ENCODE results near the gene MACROD1. TPM values are rescaled to one million over a fixed set of nuclear protein-coding genes. Genes with fewer than 3 reads are reported as not detected.

Gene MACROD1
- total and polyA plus RNA-seq, 7 experiments from 2014 or later = 5.4 to 16.2 (median 9.7) TPM

GRCh38 chr11:64203421-64204079, 37.6 kb upstream of the MACROD1 start:
- no peak overlapping the region for H3K4me3 ChIP-seq (ENCODE audit: low read length)
- ChIA-PET POLR2A (interaction anchor here (0.8 to 11.2 kb wide), 9 partner anchors 17 to 329 kb away, joined by 3 to 220 read pairs (median 58); partner anchors contain the start of genes CATSPERZ, CCDC88B, ESRRA and FKBP2), CTCF (interaction anchor here (1.1 to 7.4 kb wide), 13 partner anchors 9 to 142 kb away, joined by 3 to 165 read pairs (median 16); partner anchors contain the start of genes BAD, CATSPERZ, ESRRA and NUDT22)
- H3K27ac ChIP-seq (ENCODE audit: low read depth, low read length) = no peak overlapping the region
- no peaks in the 10 kb centered on the region for H3K9me3 ChIP-seq (ENCODE audit: control insufficient read depth in 2 of 3, low read length in 3 of 3)
- Mint-ChIP-seq H3K27me3 (no peaks in the 10 kb centered on the region), H3K4me3 (no peak overlapping the region), H3K4me1 (peaks cover 19 to 43% (median 32%) of the 10 kb centered on the region in 7 donors), H3K36me3 (peaks cover 0 to 47% (median 15%) of the 10 kb centered on the region in 5 donors), H3K9me3 (no peaks in the 10 kb centered on the region), H3K27ac (peak overlapping the region in 2 of 9 donors; percentile 31 to 59)
- H3K27me3 ChIP-seq (ENCODE audit: control insufficient read depth in 2 of 2, insufficient read depth in 2 of 2, low read length in 2 of 2) = no peaks in the 10 kb centered on the region
- ATAC-seq = no peak
- H3K36me3 ChIP-seq (ENCODE audit: control insufficient read depth in 2 of 3, insufficient read depth in 3 of 3, low read length in 3 of 3) = peaks cover 0 to 63% (median 8%) of the 10 kb centered on the region in 3 experiments
- intact Hi-C loops (cut with micrococcal nuclease) = loop anchor here (1.0 to 2.0 kb wide), 8 partner anchors 17 to 449 kb away; partner anchors contain the start of genes DNAJC4 (in 1 of the 2), GPR137 (in 1 of the 2), NUDT22 (in 1 of the 2) and PLCB3 (in 1 of the 2)
- no peak for DNase-seq
- peaks cover 24 to 28% of the 10 kb centered on the region in 2 donors for H3K4me1 ChIP-seq (ENCODE audit: control insufficient read depth in 2 of 2, insufficient read depth in 2 of 2, low read length in 2 of 2)

DNA sequence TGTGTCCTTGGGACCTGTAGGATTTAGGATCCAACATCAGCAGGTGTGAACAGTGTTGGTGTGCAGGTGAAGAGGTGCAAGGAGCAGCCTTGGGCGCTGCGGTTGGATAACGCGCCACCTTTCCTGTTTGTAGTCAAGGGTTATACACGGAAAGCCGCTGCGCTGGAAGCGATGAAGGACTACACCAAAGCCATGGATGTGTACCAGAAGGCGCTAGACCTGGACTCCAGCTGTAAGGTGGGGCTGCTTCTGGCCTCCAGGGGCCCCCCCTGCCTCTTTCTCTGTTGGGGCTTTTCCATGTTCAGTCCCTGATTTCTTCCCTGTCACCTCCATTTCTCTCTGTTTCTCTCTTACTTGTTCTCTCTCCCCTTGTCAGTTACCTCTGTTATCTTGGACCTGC, 37.1 kb upstream of the MACROD1 start:
- ChIA-PET POLR2A (interaction anchor here (0.7 to 11.2 kb wide), 5 partner anchors 16 to 42 kb away, joined by 3 to 220 read pairs (median 4); partner anchors contain the start of genes FKBP2, NUDT22, STIP1 and TRPT1), CTCF (interaction anchor here (1.5 to 7.4 kb wide), 4 partner anchors 22 to 100 kb away, joined by 3 to 165 read pairs (median 66); partner anchors contain the start of genes CATSPERZ, ESRRA, NUDT22 and TRPT1)
- Mint-ChIP-seq H3K9me3 (no peaks in the 10 kb centered on the region), H3K27me3 (no peaks in the 10 kb centered on the region), H3K4me1 (peaks cover 15 to 39% (median 28%) of the 10 kb centered on the region in 7 donors), H3K36me3 (peaks cover 0 to 45% (median 15%) of the 10 kb centered on the region in 5 donors), H3K4me3 (no peak overlapping the region), H3K27ac (no peak overlapping the region)
- H3K27ac ChIP-seq (ENCODE audit: low read depth, low read length) = no peak overlapping the region
- no peaks in the 10 kb centered on the region for H3K27me3 ChIP-seq (ENCODE audit: control insufficient read depth in 2 of 2, insufficient read depth in 2 of 2, low read length in 2 of 2)
- no peaks in the 10 kb centered on the region for H3K9me3 ChIP-seq (ENCODE audit: control insufficient read depth in 2 of 3, low read length in 3 of 3)
- ATAC-seq (no peak), DNase-seq (no peak)
- H3K4me1 ChIP-seq (ENCODE audit: control insufficient read depth in 2 of 2, insufficient read depth in 2 of 2, low read length in 2 of 2) = peaks cover 18 to 23% of the 10 kb centered on the region in 2 donors
- intact Hi-C loops (cut with micrococcal nuclease) = no loop called here
- no peak overlapping the region for H3K4me3 ChIP-seq (ENCODE audit: low read length)
- peaks cover 0 to 67% (median 8%) of the 10 kb centered on the region in 3 experiments for H3K36me3 ChIP-seq (ENCODE audit: control insufficient read depth in 2 of 3, insufficient read depth in 3 of 3, low read length in 3 of 3)

DNA sequence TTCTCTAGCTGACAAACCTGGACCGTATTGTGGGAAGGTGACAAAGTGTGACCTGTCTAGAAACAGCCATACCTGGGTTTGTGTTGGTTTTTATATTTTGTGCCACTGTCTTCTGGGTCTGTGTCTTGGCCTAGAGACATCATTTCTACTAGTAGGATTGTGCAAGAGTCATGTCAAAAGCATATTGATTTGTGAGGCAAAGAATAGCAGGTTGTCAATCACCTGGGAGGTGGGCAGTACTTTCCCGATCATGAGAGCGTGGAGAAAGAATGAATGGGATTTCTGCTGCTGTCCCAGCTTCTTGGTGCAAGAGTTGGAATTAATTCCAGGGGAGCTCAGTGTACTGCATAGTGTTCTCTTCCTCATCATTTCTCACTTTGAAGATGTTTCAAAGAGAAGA, 35.6 kb upstream of the MACROD1 start:
- intact Hi-C loops (cut with micrococcal nuclease) = no loop called here
- Histone ChIP-seq H3K27ac (ENCODE audit: low read depth, low read length) (no peak overlapping the region), H3K4me3 (ENCODE audit: low read length) (no peak overlapping the region), H3K4me1 (ENCODE audit: control insufficient read depth in 2 of 2, insufficient read depth in 2 of 2, low read length in 2 of 2) (peaks cover 17 to 21% of the 10 kb centered on the region in 2 donors), H3K27me3 (ENCODE audit: control insufficient read depth in 2 of 2, insufficient read depth in 2 of 2, low read length in 2 of 2) (no peaks in the 10 kb centered on the region), H3K9me3 (ENCODE audit: control insufficient read depth in 2 of 3, low read length in 3 of 3) (no peaks in the 10 kb centered on the region), H3K36me3 (ENCODE audit: control insufficient read depth in 2 of 3, insufficient read depth in 3 of 3, low read length in 3 of 3) (peaks cover 9 to 73% (median 19%) of the 10 kb centered on the region in 3 experiments)
- DNase-seq = no peak
- ChIA-PET CTCF (interaction anchor here (0.7 to 2.1 kb wide), 3 partner anchors 12 to 67 kb away, joined by 3 to 5 read pairs (median 3); no protein-coding TSS in a partner anchor), POLR2A (interaction anchor here (1.0 to 1.2 kb wide), 3 partner anchors 48 to 102 kb away, joined by 3 to 7 read pairs (median 4); no protein-coding TSS in a partner anchor)
- Mint-ChIP-seq H3K9me3 (no peaks in the 10 kb centered on the region), H3K36me3 (peaks cover 5 to 45% (median 24%) of the 10 kb centered on the region in 5 donors), H3K27ac (peak overlapping the region in 2 of 9 donors; percentile 14 to 43), H3K4me3 (no peak overlapping the region), H3K4me1 (peaks cover 15 to 44% (median 23%) of the 10 kb centered on the region in 7 donors), H3K27me3 (no peaks in the 10 kb centered on the region)
- no peak for ATAC-seq

DNA sequence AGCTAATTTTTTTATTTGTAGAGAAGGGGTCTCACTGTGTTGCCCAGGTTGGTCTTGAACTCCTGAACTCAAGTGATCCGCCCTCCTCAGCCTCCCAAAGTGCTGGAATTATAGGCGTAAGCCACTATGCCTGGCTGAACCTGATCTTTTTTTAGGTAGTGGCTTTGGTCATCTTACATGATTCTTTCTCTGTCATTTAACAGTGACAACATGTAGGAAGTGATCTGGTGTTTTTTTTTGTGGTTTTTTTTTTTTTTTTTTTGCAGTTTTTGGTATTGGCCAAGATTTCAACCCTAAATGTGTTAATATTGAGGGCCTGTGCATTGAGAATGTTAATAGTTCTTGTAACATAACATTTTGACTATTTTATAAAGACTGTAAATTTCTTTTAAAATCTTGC, 32.6 kb upstream of the MACROD1 start:
- DNase-seq (no peak), ATAC-seq (no peak)
- Mint-ChIP-seq H3K9me3 (no peaks in the 10 kb centered on the region), H3K4me1 (peaks cover 0 to 26% (median 3%) of the 10 kb centered on the region in 7 donors), H3K4me3 (no peak overlapping the region), H3K27me3 (no peaks in the 10 kb centered on the region), H3K36me3 (peaks cover 5 to 59% (median 31%) of the 10 kb centered on the region in 5 donors), H3K27ac (peak overlapping the region in 1 of 9 donors; percentile 14)
- intact Hi-C loops (cut with micrococcal nuclease) = no loop called here
- POLR2A ChIA-PET = interaction anchor here (1.1 kb wide), 1 partner anchor 105 kb away, joined by 3 read pairs; no protein-coding TSS in a partner anchor
- Histone ChIP-seq H3K27me3 (ENCODE audit: control insufficient read depth in 2 of 2, insufficient read depth in 2 of 2, low read length in 2 of 2) (no peaks in the 10 kb centered on the region), H3K4me3 (ENCODE audit: low read length) (no peak overlapping the region), H3K27ac (ENCODE audit: low read depth, low read length) (no peak overlapping the region), H3K4me1 (ENCODE audit: control insufficient read depth in 2 of 2, insufficient read depth in 2 of 2, low read length in 2 of 2) (no peaks in the 10 kb centered on the region), H3K9me3 (ENCODE audit: control insufficient read depth in 2 of 3, low read length in 3 of 3) (no peaks in the 10 kb centered on the region), H3K36me3 (ENCODE audit: control insufficient read depth in 2 of 3, insufficient read depth in 3 of 3, low read length in 3 of 3) (peaks cover 28 to 95% (median 31%) of the 10 kb centered on the region in 3 experiments)
- CTCF ChIA-PET = no interaction called here

DNA sequence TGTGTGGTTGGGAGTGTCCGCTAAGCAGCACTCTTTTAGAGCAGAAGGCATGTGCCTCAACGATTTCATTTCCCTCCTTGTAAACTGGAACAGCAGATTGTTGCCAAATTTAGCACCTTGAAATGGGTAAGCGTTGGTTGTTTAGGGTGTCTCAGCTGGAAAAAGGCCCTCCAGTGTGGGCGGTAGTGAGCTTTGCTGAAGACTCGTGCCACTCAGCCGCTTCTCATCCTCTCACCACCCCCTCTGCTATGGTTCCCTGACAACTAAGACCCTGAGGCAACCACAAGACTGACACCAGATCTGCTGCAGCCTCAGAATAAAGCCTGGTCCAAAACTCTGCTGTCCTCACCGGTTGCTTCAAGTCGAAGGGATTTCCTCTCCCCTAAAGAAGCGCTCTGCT, 30.7 kb upstream of the MACROD1 start:
- peaks cover 28 to 90% (median 32%) of the 10 kb centered on the region in 3 experiments for H3K36me3 ChIP-seq (ENCODE audit: control insufficient read depth in 2 of 3, insufficient read depth in 3 of 3, low read length in 3 of 3)
- H3K9me3 Mint-ChIP-seq = no peaks in the 10 kb centered on the region
- H3K27me3 ChIP-seq (ENCODE audit: control insufficient read depth in 2 of 2, insufficient read depth in 2 of 2, low read length in 2 of 2) = no peaks in the 10 kb centered on the region
- H3K4me3 Mint-ChIP-seq = no peak overlapping the region
- H3K36me3 Mint-ChIP-seq = peaks cover 5 to 48% (median 23%) of the 10 kb centered on the region in 5 donors
- intact Hi-C loops (cut with micrococcal nuclease) = no loop called here
- H3K27ac Mint-ChIP-seq = peak overlapping the region in 6 of 9 donors; percentile 8 to 59 (median 23)
- no peak overlapping the region for H3K27ac ChIP-seq (ENCODE audit: low read depth, low read length)
- DNase-seq = no peak
- H3K4me3 ChIP-seq (ENCODE audit: low read length) = no peak overlapping the region
- ATAC-seq = no peak
- peaks cover 0 to 26% (median 12%) of the 10 kb centered on the region in 7 donors for H3K4me1 Mint-ChIP-seq
- CTCF ChIA-PET = no interaction called here
- no peaks in the 10 kb centered on the region for H3K27me3 Mint-ChIP-seq
- no peaks in the 10 kb centered on the region for H3K9me3 ChIP-seq (ENCODE audit: control insufficient read depth in 2 of 3, low read length in 3 of 3)
- H3K4me1 ChIP-seq (ENCODE audit: control insufficient read depth in 2 of 2, insufficient read depth in 2 of 2, low read length in 2 of 2) = no peaks in the 10 kb centered on the region
- POLR2A ChIA-PET = interaction anchor here (0.6 to 1.2 kb wide), 2 partner anchors 10 to 27 kb away, joined by 4 to 5 read pairs; partner anchors contain the start of gene FERMT3

- Histone ChIP-seq H3K4me3 (ENCODE audit: low read length) (no peak overlapping the region), H3K4me1 (ENCODE audit: control insufficient read depth in 2 of 2, insufficient read depth in 2 of 2, low read length in 2 of 2) (peaks cover 6 to 17% of the 10 kb centered on the region in 2 donors), H3K9me3 (ENCODE audit: control insufficient read depth in 2 of 3, low read length in 3 of 3) (no peaks in the 10 kb centered on the region), H3K27ac (ENCODE audit: low read depth, low read length) (no peak overlapping the region), H3K36me3 (ENCODE audit: control insufficient read depth in 2 of 3, insufficient read depth in 3 of 3, low read length in 3 of 3) (peaks cover 26 to 51% (median 32%) of the 10 kb centered on the region in 3 experiments), H3K27me3 (ENCODE audit: control insufficient read depth in 2 of 2, insufficient read depth in 2 of 2, low read length in 2 of 2) (no peaks in the 10 kb centered on the region)
- no peaks in the 10 kb centered on the region for H3K9me3 Mint-ChIP-seq
- peaks cover 5 to 34% (median 22%) of the 10 kb centered on the region in 5 donors for H3K36me3 Mint-ChIP-seq
- DNase-seq (no peak), ATAC-seq (no peak)
- peaks cover 0 to 36% (median 28%) of the 10 kb centered on the region in 7 donors for H3K4me1 Mint-ChIP-seq
- intact Hi-C loops (cut with micrococcal nuclease) = no loop called here
- H3K27me3 Mint-ChIP-seq = no peaks in the 10 kb centered on the region
- ChIA-PET POLR2A (interaction anchor here (0.6 kb wide), 1 partner anchor 96 kb away, joined by 3 read pairs; no protein-coding TSS in a partner anchor), CTCF (interaction anchor here (0.6 to 1.9 kb wide), 2 partner anchors 12 to 31 kb away, joined by 3 to 6 read pairs; no protein-coding TSS in a partner anchor)
- peak overlapping the region in 3 of 9 donors; percentile 24 to 56 (median 47) for H3K27ac Mint-ChIP-seq
- H3K4me3 Mint-ChIP-seq = no peak overlapping the region
Measured at GRCh38 chr11:64192434-64192833, 26.5 kb upstream of the MACROD1 start.
